IPS-NIHi7 (cell line): Measurements from ENCODE around the gene BMPR1B.
"Not testable (repeated sequence)": the region's sequence is repeated elsewhere in the genome, so short reads cannot be mapped to it uniquely, and the experiment has no call there.

Experiments used
- DNase-seq: peaks from one replicate; pipeline ENCODE4 v3.0.0; 2012; ENCODE audit warnings: mixed read lengths; ENCODE audit errors: extremely low spot score

BMPR1B gene

GRCh38 chr4:95091272-95091671 lies 333.5 kb downstream of the BMPR1B start:
- no peak for DNase-seq

DNA sequence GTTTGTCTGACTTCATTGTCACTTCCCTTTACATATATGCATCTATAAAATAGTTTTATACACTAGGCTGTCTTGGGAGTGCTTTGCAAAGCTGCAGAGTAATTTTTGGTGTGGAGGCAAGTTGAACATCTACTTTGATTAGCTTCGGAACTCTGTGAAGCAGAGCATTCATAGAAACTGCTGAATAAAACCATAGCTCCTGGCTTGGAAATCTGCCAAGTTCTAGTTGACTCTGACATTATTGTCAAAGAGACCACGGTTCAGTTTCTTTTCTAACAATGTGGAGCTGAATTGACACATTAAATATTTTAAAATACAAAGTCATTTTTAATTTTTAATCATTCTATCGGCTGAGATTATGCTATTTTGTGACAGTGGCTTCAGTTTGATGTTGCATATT lies 335.0 kb downstream of the BMPR1B start:
- no peak for DNase-seq

- DNase-seq, result no peak
Observed at GRCh38 chr4:95093460-95093859, 335.7 kb downstream of the BMPR1B start.

GRCh38 chr4:95093936-95094929 lies 336.5 kb downstream of the BMPR1B start:
- DNase-seq, result no peak

DNA sequence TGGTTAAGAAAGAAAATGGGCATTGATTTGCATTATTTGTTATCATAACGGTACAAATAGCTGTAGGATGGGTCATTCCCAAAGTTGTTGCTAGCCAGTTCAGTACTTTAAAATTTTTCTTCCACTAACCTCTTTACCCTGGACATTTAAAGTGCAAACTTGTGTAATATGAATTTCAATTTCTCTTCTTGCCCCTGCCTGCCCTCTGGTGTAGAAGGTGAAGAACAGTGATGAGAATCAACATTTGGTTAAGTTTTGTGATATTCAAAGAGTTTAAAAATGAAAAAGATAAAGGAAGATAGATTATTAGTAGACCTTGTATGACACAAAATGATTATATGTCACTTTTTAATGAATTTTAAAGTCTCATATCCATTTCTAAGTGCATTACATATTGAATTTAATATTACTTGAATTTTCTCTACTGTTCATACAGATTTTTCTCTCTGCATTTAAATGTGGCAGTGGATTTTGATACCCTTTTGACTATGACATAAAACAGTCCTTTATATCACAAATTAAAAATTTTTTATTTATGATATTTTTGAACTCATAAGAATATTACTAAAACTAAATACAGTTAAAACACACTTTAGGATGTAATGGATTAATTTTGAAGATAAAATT lies 337.7 kb downstream of the BMPR1B start:
- no peak for DNase-seq

GRCh38 chr4:95102162-95102790 lies 344.5 kb downstream of the BMPR1B start:
- no peak for DNase-seq

GRCh38 chr4:95105112-95105511 lies 347.4 kb downstream of the BMPR1B start:
- DNase-seq, result no peak

DNA sequence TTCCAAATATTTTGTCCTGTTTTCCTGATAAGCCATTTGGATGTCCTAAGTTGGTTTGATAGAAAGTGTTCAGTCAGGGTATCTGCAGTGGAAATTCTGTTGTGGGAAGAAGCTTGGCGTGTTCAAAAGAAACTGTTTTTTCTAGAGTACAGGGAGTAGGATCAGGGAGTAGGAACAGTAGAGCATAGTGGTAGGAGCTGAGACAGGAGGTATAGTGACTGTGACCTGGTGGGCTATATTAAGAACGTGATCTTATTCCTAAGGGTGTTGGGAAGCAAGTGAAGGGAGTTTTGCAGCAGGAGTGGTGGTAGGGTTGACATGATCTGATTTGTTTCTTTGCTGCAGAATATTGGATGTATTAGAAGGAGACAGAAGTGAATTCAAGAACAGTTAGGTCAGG lies 348.2 kb downstream of the BMPR1B start:
- no peak for DNase-seq

GRCh38 chr4:95106408-95106928 lies 348.7 kb downstream of the BMPR1B start:
- no peak for DNase-seq

- DNase-seq, result no peak
Observed at GRCh38 chr4:95107004-95107403, 349.2 kb downstream of the BMPR1B start.

GRCh38 chr4:95107635-95108034 lies 349.9 kb downstream of the BMPR1B start:
- DNase-seq, result no peak

DNA sequence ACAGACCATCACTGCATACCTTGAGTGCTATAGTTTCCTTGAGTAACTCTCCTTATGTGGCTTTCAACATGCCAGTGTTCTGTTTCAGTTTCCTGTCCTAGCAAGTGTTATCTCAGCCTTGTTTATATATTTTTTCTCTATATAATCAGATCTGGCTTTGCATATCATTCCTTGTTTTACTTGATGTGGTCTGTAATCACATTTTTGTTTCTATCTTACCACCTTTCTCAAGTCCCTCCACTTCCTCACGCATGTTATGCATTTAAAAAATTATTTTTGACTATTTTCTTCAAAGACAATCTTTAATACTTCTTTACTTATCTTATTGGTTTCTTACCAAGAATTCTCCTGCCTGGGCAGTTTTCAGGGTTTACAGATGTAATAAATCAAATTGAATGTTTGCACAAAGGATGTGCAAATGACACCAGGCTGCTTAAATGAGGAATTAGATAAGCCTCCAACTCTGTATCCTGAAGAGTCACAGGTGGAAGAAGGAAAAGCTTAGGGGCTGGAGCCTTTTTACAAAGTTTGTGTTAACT lies 351.2 kb downstream of the BMPR1B start:
- no peak for DNase-seq

- DNase-seq, result no peak
Observed at GRCh38 chr4:95114521-95114920, 356.8 kb downstream of the BMPR1B start.

DNA sequence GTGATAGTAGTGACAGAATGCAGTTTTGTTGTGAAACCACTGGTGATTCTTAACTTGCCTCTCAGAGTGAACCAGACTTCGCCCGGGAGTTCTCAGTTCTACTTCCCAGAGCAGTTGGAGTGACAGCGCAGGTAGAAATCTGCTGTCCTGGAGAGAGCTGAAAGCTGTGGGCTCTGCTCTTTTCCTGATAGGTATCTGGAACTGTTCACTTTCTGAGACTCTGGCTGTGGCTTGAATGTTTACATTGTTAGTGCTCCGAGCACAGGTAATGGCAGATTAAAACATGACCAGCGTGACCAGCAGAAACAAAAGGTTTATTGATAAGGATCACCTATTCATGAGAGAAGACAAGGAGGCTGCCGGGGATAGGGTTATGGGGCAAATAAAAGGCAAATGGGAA lies 360.7 kb downstream of the BMPR1B start:
- no peak for DNase-seq

DNA sequence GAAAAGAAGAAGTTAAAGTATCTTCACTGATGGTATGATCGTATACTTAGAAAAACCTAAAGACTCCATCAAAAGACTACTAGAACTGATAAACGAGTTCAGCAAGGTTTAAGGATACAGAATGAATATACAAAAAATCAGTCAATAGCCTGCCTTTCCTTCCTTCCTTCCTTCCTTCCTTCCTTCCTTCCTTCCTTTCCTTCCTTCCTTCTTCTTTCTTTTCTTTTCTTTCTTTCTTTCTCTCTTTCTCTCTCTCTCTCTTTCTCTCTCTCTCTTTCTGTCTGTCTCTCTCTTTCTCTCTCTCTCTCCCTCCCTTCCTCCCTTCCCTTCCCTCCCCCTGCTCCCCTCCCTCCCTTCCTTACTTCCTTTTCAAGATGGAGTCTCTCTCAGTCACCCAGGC lies 362.7 kb downstream of the BMPR1B start:
- no peak for DNase-seq

- no peak for DNase-seq
Observed at GRCh38 chr4:95122001-95122400, 364.2 kb downstream of the BMPR1B start.

DNA sequence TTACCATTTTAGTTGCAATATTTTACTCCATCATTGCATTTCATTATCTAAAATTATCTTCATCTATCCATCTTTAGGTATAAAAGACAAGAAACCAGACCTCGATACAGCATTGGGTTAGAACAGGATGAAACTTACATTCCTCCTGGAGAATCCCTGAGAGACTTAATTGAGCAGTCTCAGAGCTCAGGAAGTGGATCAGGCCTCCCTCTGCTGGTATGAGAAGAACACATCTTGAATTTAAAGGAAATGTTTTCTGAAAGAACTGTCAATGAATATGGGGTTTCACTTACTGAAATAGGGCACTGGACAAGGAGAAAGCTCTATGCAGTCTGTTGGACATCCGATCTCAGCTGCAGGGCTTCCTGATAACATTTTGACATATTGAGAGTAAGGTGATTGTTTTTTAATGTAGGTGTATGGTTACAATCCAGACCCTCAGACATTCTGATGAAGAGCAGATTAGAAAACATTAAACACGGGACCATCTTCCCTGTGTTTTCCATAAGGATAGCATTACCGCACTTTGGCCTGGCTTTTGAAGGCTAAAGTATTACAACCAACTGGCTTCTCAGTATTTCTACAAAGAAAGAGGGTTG lies 367.2 kb downstream of the BMPR1B start:
- DNase-seq, result peak; percentile 60

DNA sequence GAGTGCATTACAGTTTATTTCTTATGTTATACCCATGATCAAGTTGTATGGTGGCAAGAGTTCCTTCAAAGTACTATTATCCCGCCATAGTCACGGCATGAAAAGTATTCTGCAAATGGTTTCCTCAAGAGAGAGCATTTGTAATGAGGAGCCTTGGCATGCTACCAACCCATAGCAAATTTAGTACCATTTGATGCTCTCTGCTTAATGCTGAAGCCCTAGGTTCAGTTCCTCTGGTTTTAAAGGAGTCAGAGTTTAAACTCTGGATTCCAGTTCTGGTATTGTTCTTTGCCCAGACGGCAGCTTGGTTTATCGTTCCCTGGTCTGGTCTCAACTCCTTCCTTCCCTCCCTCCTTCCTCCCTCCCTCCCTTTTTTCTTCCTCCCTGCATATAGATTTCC lies 371.3 kb downstream of the BMPR1B start:
- no peak for DNase-seq

- DNase-seq, result no peak
Observed at GRCh38 chr4:95129821-95130311, 372.1 kb downstream of the BMPR1B start.

GRCh38 chr4:95134016-95134415 lies 376.3 kb downstream of the BMPR1B start:
- not testable (repeated sequence) for DNase-seq

- DNase-seq, result not testable (repeated sequence)
Observed at GRCh38 chr4:95139424-95139823, 381.7 kb downstream of the BMPR1B start.
